SHP77 treated with DMSO at 0.1 percent for 48 hours (cell line): ENCODE data around the gene ADAMTS8.

Source experiments
- DNase-seq: peaks from one replicate; lab custom pipeline; 2025; lab: John Stamatoyannopoulos, UW

Gene ADAMTS8

DNA sequence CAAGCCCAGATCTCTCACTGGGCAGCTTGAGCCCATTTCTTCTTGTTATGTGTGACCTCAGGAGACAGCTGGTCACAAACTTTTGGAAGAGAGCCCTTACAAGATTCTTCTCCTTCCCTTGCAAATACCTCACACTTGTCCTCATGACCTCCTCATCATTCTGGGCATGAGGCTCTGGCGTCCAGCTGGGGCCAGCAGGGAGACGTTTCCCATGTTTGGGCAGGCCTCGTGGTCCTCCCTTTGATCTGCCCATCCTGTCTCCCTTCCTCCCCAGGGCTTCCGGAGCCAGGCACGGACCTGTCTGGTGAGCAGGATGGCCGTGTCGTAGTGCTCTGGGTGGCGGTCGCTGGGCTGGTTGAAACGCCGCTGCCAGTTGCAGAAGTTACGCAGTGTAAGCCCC lies 9.7 kb downstream of the ADAMTS8 start:
- DNase-seq: no peak

GRCh38 chr11:130418210-130418609 lies 10.2 kb downstream of the ADAMTS8 start:
- DNase-seq: no peak

DNA sequence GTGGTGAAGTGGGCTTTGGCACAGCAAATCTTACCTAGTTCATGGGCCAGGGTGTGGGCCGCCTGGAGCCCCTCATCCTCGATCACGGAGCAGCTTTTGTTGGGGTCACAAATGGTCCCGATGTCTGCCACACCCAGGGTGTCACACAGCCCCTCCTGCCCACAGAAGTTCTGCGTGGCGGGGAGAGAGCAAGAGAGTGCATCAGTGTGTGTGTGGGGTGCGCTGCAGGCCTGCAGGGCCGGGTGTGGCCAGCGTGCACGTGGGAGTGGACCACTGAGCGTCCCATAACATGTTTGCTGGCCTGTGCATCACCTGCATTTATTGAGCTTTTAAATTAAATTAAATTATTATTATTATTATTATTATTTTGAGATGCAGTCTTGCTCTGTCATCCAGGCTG lies 11.5 kb downstream of the ADAMTS8 start:
- no peak for DNase-seq

GRCh38 chr11:130416530-130416882 lies 11.9 kb downstream of the ADAMTS8 start:
- DNase-seq: no peak

- no peak for DNase-seq
Measured at GRCh38 chr11:130415731-130416529, 12.5 kb downstream of the ADAMTS8 start.

DNA sequence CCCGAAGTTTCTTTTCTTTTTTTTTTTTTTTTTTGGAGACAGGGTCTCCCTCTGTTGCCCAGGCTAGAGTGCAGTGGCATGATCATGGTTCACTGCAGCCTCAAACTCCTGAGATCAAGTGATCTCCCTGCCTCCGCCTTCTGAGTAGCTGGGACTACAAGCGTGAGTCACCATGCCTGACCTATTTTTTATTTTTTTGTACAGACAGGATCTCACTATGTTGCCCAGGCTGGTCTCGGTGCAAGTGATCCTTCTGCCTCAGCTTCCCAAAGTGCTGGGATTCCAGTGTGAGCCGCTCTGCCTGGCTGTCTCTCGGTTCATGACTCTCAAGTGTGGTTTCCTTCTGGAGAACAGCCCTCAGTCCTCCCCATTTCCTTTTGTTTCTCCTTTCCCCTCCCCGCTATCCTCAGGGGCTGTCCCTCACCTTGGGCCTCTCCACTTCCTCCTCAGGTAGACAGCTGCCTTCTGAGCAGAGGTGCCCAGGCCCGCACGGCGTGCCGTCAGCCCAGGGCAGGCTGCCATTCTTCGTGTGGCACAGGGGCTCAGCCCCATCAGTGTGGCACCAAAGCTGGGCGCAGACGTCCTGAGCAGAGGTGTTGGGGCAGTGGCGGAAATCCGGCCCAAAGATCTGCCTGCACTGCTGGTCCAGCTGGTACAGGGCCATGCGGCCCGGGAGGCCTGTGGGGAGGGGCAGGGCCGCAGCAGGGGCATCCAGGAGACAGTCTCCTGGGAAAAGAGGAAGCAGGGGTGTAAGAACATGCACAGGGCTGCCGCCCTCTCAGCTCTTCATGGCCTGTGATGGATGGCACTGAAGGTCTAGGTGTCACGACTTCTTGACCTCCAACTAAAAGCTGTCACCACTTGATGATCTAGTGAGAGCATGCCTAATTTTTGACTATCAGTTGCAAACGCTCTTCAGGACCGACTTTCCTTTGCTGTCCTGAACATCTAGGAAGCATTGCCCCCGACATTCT lies 14.0 kb downstream of the ADAMTS8 start:
- DNase-seq: no peak

DNA sequence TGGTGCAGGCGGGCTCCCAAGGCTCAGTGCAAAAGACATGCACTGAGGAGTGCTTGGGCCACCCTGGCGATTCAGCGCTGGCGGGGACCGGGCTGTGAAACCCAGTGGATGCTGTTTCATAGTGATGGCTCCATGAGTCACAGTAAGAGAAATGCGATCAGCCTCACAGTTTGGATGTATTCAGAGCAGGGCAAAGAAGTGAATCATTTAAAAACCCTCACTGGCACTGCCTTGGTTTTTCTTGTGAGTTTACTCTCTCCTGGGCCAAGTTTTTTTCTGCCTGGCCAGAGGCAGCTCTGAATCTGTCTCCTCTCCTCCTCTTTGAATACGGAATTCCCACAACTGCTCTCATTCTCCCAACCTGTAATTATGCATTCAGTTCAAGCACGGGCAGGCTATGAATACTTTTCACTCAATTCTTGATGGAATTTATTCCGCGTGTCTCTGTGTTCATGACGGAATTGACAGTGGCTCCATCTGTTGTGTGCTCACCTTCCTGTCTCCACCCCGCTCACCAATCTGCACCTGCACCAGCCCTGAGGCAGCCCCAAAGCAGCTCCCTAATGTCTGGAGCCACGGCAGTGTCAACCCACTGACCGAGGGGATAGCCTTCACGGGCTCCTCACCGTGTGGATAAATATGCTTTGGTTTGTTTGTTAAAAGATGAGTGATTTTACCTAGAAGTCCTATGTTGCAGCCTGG lies 14.9 kb downstream of the ADAMTS8 start:
- DNase-seq: no peak

- no peak for DNase-seq
Measured at GRCh38 chr11:130411223-130411622, 17.2 kb downstream of the ADAMTS8 start.

DNA sequence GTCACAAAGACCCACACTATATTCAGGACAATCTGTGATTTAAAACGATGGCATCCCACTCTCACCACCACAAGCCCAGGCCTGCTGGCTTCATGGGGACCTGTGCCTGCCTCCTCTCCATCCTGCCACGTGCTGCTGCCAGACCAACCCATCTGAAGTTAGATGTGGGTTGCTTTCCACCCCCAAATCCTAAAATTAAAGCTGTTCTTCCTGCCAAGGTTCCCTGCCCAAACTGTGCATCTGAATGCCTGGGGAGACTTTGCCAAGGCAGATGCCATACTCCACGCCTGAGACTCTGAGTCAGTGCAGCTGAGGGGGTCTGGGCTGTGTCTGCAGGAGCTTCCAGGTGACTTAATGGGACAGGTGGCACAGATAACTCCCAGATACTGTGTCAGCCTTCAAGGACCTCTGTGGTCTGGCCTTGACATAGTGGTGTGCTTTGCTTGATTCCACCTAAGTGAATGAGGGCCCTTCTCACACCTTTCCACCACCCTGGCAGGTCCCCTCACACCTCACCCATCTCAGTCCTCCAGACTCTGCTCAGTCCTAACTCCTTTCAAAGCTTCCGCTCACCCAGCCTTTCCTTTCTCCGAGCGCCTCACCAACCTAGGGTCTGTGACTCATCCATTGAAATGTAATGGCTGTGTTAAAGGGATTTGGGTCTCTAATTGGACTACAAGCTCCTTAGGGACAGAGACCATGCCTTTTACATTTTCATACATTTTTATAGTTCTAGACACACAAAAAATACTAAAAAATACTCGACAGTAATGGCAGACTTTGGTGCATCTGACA lies 18.6 kb downstream of the ADAMTS8 start:
- DNase-seq: no peak

DNA sequence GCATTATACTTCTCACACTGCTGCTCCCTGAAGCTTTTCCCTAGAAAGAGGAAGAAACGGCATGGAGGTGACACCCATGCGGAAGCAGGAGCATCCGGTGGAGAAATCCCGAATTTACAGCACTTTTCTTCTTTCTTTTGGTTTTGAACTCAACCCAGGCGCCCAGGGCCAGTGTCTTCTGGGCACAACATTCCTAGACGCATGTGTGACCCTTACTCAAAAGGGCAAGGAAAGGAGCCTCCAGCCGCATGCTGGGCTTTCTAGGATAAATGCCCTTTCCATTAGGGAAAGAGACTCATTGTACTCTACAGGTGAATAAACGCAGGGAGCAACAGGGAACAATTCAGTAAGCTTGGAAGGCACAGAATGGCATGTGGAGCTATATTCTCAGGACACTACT lies 19.5 kb downstream of the ADAMTS8 start:
- DNase-seq: no peak

- no peak for DNase-seq
Measured at GRCh38 chr11:130408401-130408890, 20.0 kb downstream of the ADAMTS8 start.

DNA sequence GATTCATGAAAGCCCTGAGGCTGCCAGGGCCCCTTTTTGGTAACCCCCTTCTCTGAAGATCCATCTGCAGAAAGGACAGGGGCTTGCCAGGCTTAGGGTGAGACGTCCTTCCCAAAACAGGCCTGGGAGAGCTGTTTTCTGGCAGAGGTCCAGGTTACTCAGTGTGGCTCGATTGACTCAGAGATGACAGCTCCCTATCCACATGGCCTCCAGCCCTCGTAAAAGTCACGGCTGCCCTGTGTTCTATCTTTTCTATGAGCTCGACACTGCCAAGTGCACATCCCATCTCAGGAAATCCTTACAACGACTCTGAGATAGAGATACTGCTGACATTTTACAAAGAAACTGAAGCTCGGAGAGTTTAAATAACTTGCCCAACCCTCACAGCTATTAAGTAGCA lies 20.4 kb downstream of the ADAMTS8 start:
- no peak for DNase-seq

GRCh38 chr11:130405428-130405827 lies 23.0 kb downstream of the ADAMTS8 start:
- DNase-seq: no peak

DNA sequence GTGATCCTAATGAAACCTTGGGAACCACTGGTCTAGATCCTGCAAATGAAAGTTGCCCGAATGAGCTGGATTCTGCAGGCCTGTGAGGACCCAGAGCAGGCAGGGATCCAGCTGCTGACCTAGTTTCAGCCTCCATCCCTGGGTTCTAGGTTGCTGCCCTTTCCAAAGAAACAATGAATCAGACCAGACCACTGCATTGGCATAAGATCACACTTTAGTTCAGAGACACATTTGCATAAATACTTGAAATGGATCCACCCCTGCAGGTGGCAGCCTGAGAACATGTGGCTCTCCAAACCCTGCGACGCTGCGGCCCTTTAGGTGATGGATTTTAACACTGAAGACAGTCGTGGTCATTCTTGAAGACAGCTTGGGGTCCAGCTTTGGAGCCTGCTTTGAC lies 23.7 kb downstream of the ADAMTS8 start:
- no peak for DNase-seq

DNA sequence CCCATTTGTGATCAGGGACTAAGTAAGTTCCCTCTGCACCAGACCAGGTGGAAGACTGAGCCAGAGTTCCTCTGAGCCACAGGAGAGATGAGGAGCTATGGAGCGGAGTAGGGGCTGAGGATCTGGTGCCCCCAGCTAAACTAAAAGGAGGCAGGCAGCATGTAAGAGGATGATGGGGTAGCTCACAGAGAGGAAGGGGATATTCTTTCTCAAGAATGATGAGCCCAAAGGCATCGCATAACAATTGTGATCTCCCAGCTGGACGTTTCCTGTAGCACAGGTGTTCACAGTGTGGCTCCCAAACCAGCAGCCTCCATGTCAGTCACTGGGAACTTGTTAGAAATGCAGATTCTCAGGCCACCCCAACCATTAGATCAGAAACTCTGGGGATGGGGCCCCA lies 24.4 kb downstream of the ADAMTS8 start:
- no peak for DNase-seq

GRCh38 chr11:130403271-130403804 lies 25.1 kb downstream of the ADAMTS8 start:
- DNase-seq: no peak

- no peak for DNase-seq
Measured at GRCh38 chr11:130402570-130402969, 25.8 kb downstream of the ADAMTS8 start.

DNA sequence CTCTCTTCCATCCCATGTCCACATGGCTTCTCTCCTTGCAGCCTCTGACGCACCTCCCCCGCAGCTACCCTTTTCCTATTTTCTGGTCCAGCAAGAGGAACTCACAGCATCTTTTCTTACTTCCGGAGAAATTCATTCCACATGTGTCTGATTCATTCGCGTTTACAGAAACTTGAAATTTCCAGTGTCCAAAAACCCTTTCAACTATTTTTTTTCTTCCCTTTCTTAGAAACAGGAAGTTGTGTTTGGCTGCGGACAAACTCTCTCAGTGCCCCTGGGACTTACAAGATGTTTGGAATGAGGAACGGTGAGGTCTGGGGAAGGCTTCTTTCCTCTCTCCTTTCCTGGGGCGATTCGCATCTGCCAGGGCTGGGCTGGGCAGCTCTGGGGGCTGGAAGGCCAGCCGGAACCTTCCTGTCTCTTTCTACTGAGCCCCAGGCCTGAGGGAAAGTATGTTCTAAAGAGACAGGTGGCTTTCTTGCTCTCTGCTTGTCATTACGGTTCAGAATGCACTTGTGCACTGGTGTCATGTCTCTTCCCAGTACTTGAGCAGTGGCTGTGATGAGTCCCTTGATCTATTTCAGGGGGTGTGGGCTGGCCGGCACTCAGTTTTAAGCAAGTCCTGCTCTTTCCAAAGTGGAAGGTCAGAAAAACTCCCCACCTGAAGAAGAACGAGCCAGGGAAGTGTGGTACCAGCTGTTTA lies 27.5 kb downstream of the ADAMTS8 start:
- DNase-seq: no peak

DNA sequence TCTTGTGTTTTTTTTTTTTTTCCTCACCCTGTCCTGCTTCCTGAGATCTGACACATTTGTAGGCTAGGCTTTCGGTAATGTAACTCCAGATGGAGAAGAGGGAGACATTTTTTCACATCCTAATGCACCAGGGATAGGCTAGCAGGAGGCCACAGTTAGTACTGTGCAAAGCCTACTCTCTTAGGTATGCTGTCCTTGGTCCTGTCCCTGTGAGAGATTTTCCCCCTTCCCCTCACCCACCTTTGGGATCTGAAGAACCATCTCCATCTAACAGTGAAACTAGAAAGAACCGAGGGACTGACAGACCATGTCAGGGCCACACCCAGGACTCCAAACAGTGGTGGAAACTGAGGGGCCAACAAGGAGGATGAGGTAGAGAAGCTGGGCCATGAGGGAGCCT lies 29.2 kb downstream of the ADAMTS8 start:
- no peak for DNase-seq

- DNase-seq: no peak
Measured at GRCh38 chr11:130397780-130398179, 30.6 kb downstream of the ADAMTS8 start.

DNA sequence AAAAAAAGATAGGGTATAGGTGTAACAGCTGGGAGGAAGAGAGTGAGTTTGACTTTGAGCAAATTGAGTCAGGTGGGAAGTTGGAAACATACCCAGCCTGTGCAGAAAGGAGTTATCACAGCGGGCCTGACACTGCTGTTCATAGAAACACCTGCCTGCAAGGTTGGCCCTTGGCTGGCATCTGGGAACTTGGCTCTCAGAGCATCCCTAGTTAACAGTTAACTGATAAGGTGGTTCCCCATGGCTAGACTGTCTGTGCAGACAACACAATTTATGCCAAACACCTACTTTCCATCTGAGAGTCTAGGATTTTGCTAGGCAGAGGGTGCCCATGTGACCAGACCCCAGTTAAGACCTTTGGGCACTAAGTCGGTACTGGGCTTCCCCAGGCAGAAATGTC lies 31.4 kb downstream of the ADAMTS8 start:
- no peak for DNase-seq
